ENCODE measurements around the gene COL9A3.

The COL9A3 gene

DNA sequence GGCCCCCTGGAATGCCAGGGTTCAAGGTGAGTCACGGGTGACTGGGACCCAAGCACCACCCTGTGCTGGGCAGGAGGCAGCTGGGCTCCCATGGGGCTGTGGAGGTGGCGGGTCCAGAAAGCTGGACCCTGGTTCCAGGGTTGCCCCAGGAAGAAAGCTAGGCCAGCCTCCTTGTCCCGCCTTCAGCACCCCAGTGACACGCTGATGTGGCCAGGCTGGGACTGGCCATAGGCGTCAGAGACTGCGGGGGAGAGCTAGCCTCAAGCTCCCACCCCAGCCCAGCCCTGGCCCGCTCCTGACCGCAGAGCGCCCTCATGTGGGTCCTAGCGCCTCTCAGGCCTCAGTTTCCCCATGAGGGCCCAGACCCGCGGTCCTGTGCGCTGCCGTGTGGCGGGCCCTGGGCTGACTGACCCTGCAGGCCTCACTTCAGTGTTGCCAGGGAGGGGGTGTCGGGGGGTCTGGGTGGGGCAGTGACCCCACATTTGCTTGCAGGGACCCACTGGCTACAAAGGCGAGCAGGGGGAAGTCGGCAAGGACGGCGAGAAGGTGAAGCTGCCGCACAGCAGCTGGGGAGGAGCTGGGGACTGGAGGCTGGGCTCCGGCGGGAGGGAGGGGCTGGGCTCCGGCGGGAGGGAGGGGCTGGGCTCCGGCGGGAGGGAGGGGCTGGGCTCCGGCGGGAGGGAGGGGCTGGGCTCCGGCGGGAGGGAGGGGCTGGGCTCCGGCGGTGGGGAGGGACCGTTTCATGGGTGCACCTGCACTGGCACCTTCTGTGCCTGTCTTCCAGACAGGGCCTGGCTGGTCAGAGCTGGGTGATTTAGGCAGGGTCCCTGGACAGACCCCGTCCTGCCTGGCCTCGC is 7.9 kb downstream of the COL9A3 start:
- DNase-seq: no peak

- DNase-seq: no peak
These were observed 8.6 kb downstream of the COL9A3 start for GRCh38 chr20:62825333-62825985.

DNA sequence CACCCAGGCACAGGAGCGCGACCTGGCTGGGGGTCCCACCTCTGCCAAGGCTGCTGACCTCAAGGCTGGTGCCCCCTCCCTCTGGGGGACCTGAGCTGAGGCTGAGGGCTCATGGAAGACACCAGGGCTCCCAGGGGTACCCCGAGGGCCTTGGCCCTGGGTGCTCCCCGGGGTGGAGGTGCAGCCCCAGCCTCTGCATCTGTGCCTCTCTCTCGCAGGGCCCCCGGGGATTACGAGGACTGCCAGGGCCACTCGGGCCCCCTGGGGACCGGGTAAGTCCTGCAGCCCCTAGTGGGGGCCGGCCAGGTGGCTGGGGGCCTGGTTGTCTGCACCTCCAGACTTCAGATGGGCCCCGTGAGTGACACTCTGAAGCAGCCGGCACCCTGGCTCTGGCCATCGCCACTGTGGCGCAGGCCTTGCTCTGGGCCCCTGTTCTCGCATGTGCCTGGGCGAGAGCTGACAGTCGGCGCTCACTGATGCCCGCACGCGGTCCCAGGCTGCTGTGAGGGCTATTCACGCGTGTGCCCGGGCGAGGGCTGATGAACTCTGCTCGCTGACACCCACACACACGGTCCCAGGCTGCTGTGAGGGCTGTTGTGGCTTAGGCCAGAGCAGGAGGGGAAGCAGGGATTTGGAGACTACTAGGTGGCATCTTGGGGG is 9.3 kb downstream of the COL9A3 start:
- DNase-seq: no peak

DNA sequence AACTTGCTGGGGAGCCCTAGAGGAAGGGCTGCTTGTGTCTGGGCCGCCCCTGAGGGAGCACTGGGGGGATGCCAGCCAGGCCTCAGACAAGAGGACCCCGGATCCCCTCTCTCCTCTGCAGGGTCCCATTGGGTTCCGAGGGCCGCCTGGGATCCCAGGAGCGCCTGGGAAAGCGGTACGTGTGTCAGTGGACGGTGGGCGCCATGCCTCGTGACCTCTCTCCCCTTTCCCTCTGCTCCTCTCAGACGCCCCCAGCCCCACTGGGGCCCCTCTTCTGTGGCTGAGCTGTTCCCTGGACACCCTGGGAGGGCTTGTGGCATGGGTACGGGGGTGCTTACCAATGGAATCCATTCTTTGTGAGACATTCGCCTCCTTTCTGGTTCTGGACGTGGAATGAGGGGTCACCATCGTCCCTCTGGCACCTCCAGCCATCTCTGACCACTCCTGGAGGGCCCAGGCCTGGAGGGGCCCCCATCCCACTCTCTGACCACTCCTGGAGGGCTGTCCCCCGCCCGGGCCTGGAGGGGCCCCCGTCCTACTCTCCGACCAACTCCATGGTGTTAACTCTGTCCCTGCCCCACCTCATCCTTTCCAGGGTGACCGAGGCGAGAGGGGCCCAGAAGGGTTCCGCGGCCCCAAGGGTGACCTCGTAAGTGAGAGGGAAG is 9.9 kb downstream of the COL9A3 start:
- no peak for DNase-seq

DNA sequence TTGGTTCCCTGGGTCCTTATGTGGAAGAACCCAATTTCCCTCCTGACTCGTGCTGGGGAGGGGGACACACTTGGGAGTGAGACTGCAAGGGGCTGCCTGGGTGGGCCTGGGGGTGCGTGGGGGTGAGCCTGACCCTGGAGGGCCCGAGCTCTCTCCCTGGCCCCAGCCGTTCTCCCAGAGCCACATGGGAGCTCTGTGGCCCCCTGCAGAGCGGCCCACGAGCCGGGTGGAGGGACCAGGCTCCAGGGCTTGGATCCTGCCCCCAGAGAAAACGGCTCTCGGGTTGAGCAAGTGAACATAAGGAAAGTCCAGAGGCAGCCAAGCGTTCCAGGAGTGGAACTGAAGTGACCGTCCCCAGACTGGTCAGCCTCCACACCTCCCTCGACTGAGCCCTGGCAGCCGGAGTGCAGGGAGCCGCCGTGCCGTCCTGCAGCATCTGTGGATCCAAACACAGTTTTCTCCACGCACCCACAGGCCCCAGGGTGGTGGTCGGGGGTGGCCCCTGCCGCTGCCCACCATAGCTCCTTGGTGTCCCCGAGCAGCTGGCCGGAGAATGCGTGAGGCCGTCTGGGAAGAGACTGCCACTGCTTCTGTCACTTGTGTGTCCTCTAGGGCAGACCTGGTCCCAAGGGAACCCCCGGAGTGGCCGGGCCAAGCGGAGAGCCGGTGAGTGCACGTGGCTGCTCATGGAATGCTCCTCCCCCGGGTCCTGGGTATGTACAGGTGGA is 10.6 kb downstream of the COL9A3 start:
- no peak for DNase-seq

- DNase-seq: no peak
These were observed 11.2 kb downstream of the COL9A3 start for GRCh38 chr20:62828051-62828450.

DNA sequence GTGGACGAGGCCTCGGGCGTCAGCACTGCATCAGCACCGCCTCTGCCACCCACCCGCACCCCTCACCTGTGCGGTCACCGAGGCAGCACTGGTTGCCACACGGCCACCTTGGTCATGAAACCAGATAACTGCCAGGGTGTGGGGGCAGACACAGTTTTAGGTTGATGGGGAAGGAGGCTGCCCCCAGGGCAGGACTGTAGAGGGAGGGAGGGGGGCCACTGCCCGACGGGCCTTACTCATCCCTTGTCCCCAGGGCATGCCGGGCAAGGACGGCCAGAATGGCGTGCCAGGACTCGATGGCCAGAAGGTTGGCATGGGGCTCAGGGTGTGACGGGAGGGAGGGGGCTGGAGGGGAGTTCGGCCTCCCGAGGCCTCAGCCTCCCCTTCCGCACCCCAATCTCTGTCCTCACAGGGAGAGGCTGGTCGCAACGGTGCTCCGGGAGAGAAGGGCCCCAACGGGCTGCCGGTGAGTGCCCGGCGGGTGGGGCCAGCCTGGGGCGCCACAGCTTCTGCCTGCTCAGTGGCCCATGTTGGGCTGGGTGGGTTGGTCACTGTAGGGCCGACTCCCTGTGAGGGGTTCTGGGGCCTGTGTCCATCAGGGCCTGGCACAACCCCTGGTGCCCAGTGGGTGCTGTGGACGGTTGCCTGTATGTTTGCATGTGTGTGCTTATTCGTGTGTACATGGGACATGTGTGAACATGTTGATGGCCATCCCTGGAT is 11.8 kb downstream of the COL9A3 start:
- no peak for DNase-seq

DNA sequence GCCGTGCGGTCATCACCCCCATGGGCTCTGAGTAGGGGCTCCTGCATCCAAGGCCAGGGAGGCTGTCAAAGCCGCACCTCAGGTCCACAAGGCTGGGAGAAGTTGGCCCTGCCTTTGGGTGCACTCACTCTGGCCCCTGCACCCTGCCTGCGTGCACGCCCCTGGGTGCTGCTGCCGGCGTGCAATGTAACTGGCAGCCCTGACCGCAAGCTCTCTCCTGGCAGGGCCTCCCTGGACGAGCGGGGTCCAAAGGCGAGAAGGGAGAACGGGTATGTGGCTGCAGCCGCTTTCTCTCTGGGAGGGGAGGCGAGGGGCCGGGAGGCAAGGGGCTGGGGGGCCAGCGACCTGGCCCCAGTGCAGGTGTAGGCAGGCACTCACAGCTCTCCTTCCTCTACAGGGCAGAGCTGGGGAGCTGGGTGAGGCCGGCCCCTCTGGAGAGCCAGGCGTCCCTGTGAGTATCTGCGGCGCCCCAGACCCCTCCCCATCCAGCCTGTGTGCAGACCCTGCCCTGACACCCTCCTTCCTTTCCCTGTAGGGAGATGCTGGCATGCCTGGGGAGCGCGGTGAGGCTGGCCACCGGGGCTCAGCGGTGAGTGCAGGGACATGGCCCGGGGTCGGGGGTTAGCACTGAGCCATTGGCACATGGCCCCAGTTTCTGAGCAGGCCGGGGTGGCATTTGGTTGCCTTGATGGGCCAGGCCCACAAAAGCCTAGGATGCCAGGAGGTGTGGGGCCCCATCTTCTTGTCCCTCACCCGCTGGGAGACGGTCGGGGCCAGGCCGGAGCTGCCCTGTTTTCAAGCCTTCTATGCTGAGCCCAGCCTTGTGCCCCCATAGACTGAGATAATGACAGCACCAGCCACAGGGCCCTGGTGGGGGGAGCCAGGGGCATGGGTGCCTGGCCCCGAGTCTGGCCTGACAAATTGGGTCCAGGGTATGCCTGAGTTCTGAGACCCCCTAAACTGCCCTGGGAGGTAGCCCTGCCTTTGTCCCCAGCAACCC is 12.7 kb downstream of the COL9A3 start:
- no peak for DNase-seq

GRCh38 chr20:62830251-62830650 is 13.4 kb downstream of the COL9A3 start:
- DNase-seq: no peak

GRCh38 chr20:62830821-62831220 is 14.0 kb downstream of the COL9A3 start:
- DNase-seq: no peak

DNA sequence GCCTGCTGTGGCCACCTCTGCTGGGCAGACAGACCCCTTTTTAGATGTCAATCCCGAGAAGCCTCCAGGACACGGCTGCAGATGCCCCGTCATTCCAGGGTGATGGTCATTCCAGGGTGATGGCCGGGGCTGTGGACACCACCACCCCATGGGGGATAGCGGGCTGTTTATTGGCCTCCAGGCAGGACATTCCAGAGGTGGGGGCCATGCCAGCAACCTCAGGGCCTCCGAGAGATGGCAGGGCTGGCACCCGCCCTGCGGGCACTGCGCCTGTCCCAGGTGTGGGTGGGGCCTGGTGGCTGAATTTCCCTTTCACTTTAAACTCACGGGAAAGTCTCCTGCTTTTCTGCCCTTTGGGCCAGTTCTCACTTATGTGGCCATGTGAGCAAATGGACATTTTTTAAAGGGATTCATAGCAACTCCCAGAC is 14.5 kb downstream of the COL9A3 start:
- no peak for DNase-seq

DNA sequence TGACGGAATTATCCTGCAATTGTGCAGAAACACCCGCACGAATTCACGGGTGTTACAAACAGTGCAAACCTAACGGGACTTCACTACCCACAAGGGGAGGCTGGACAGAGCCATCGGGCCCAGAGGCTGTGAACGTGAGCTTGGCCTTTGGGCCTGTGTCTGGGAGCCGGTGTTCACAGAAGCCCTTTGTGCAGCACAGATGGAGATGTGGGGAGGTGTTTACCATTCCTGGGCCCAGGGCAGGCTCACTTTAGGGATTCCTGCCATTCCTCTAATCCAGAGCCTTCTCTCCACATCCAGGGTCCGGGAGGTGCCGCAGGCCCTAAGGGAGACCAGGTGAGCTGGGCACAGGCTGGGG is 15.0 kb downstream of the COL9A3 start:
- DNase-seq: no peak

DNA sequence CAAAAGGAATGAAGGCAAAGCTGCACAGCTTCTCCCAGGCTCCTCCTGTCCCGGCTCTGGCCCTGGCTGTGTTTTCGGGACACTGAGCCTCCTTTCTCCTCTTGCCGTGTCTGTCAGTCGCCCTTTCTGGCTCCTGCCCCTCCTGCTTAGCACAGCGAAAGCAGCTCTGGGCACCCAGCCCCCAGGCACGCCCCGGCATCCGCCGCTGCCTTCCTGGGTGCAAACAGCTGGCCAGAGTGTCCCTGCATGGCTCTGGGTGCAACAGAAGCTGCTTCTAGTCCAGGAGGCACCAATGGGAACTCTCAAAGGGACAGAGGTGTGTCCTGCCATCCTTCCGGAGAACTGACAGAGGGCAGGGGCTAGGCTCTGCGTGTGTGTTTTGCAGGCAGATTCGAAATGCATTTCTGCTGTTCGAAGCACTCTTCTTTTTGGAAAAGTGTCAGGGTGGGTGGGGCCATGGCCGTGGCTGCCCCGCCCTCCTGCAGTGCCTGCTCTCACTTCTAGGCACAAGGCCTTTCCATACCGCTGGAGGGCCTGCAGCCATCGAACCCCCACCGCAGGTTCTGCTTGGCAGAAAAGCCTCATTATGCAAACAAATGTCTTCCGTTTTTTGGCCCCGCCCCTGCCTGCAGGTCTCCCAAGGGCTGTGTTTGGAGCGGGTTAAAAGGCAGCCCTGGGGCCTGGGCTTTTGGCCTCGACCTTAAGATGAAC is 15.5 kb downstream of the COL9A3 start:
- DNase-seq: no peak

DNA sequence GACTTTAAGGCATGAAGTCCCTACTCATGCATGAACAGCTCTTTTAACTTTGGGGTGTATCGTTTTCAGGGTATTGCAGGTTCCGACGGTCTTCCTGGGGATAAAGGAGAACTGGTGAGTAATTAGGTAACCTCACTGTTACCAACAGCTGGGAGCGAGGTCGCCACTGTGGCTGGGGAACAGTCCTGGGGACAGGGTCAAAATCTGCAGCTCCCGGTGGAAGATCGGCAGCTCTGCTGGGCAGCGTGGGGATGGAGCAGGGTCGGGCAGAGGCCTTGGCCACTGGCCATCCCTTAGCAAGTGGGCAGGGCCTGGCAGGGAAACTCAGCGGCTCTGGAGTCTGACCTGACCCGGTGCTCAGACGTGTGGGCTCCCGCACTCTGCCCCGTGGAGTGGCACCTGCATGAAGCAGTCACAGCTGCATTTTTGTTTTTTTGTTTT is 16.1 kb downstream of the COL9A3 start:
- DNase-seq: no peak

GRCh38 chr20:62834967-62835730 is 18.3 kb downstream of the COL9A3 start:
- no peak for DNase-seq

- no peak for DNase-seq
These were observed 19.3 kb downstream of the COL9A3 start for GRCh38 chr20:62835931-62836861.

- no peak for DNase-seq
These were observed 20.2 kb downstream of the COL9A3 start for GRCh38 chr20:62836967-62837490.

GRCh38 chr20:62837790-62838127 is 20.9 kb downstream of the COL9A3 start:
- no peak for DNase-seq
